Gastrocnemius medialis (tissue), 4 donors: Measurements from ENCODE around the gene ZSWIM7. TPM values are rescaled to one million over a fixed set of nuclear protein-coding genes. Genes with fewer than 3 reads are reported as not detected.

ENCODE experiments used
- ATAC-seq, 2 donors: fragments of 150-250 bp; one replicate each; pipeline ENCODE4 v1.9.1; 2016
- DNase-seq, 2 donors: peaks; one replicate each; pipeline ENCODE4 v3.0.0-alpha.2; 2019
- H3K27ac ChIP-seq, 4 donors: fragments of 200-600 bp; sonication (generic); 1 replicate in 1 of 4; 2 replicates in 3 of 4; pipeline ENCODE4 v1.5.1; 2016 to 2018; ENCODE audit warnings: mild to moderate bottlenecking in 2 of 4, moderate library complexity in 1 of 4
- H3K27me3 ChIP-seq, 3 donors: fragments of 200-600 bp; sonication (generic) in 2 of 3; 1 replicate in 1 of 3; 2 replicates in 2 of 3; pipeline versions ENCODE4 v1.5.1 to v1.6.0; 2016 to 2019; ENCODE audit warnings: mild to moderate bottlenecking in 1 of 3, moderate library complexity in 1 of 3
- H3K36me3 ChIP-seq, 2 donors: fragments of 200-600 bp; sonication (generic) in 1 of 2; one replicate each; pipeline ENCODE4 v1.5.1; 2017 to 2018
- H3K4me1 ChIP-seq, 2 donors: fragments of 200-600 bp; sonication (generic) in 1 of 2; one replicate each; pipeline ENCODE4 v1.5.1; 2016 to 2017; ENCODE audit warnings: mild to moderate bottlenecking in 2 of 2
- H3K4me3 ChIP-seq, 4 donors: fragments of 200-600 bp; sonication (generic) in 3 of 4; 1 replicate in 1 of 4; 2 replicates in 3 of 4; pipeline ENCODE4 v1.5.1; 2016 to 2019; ENCODE audit warnings: mild to moderate bottlenecking in 2 of 4
- H3K9me3 ChIP-seq, 3 donors: fragments of 200-600 bp; sonication (generic) in 2 of 3; 1 replicate in 1 of 3; 2 replicates in 2 of 3; pipeline ENCODE4 v1.5.1; 2016 to 2019
- CTCF ChIP-seq, 5 experiments: fragments of 450-650 bp in 3 of 5; fragments of 200-600 bp in 2 of 5; sonication (generic) in 2 of 5; IDR thresholded peaks in 4 of 5; conservative IDR thresholded peaks in 1 of 5; 1 replicate in 4 of 5; 2 replicates in 1 of 5; pipeline ENCODE4 v1.5.1; 2016 to 2019; ENCODE audit warnings: antibody characterized with exemption in 5 of 5, mild to moderate bottlenecking in 3 of 5, moderate library complexity in 3 of 5
- POLR2A ChIP-seq, 2 donors: fragments of 450-650 bp; IDR thresholded peaks; one replicate each; pipeline ENCODE4 v1.6.1; 2017; ENCODE audit warnings: antibody characterized with exemption in 2 of 2, mild to moderate bottlenecking in 2 of 2, moderate library complexity in 2 of 2
- in situ Hi-C, 4 donors: fragments of 200-750 bp; cut with MboI; loops; one replicate each; pipeline versions ENCODE4 v1.15.0 to v1.8.0; 2017; ENCODE audit warnings: low sequenced_read_pairs in 4 of 4
- intact Hi-C: fragments of 100-400 bp; cut with DNase I; formaldehyde crosslinking; loops from one replicate; pipeline ENCODE4 v1.15.1; 2023; ENCODE audit warnings: low total_unique reads
- total RNA-seq, 4 donors: library from RNA; depleted of rRNA; stranded (reverse); fragments of >200 nt; gene quantifications; one replicate each; pipeline versions ENCODE4 v1.1.0 to v1.2.3, GENCODE V29; 2016

The ZSWIM7 gene
- total RNA-seq, 4 donors from 2014 or later = 13.2 to 19.5 (median 19.1) TPM

- ATAC-seq = no peak
- no peak overlapping the region for H3K4me3 ChIP-seq
- no peaks in the 10 kb centered on the region for H3K9me3 ChIP-seq
- H3K36me3 ChIP-seq = no peaks in the 10 kb centered on the region
- intact Hi-C loops (no loop called here), in situ Hi-C loops (loop anchor here in 1 of 4 donors (25.0 kb wide), 1 partner anchor 109 kb away; no protein-coding TSS in a partner anchor)
- H3K27me3 ChIP-seq = no peaks in the 10 kb centered on the region
- TF ChIP-seq CTCF (IDR thresholded peaks at IDR 0.05 in 4 of 5, conservative IDR thresholded peaks at IDR 0.05 in 1 of 5) (no peak), POLR2A (IDR thresholded peaks at IDR 0.05) (no peak)
- H3K4me1 ChIP-seq = no peaks in the 10 kb centered on the region
- no peak for DNase-seq
- no peak overlapping the region for H3K27ac ChIP-seq
Observed at GRCh38 chr17:15952916-15953790, 46.4 kb downstream of the ZSWIM7 start.

GRCh38 chr17:15952048-15952532 lies 47.4 kb downstream of the ZSWIM7 start:
- intact Hi-C loops = no loop called here
- no peak for ATAC-seq

GRCh38 chr17:15951368-15952047 lies 48.0 kb downstream of the ZSWIM7 start:
- intact Hi-C loops (no loop called here), in situ Hi-C loops (loop anchor here in 1 of 4 donors (25.0 kb wide), 1 partner anchor 111 kb away; no protein-coding TSS in a partner anchor)
- TF ChIP-seq POLR2A (IDR thresholded peaks at IDR 0.05) (no peak), CTCF (IDR thresholded peaks at IDR 0.05 in 4 of 5, conservative IDR thresholded peaks at IDR 0.05 in 1 of 5) (no peak)
- Histone ChIP-seq H3K9me3 (no peaks in the 10 kb centered on the region), H3K4me1 (no peaks in the 10 kb centered on the region), H3K36me3 (no peaks in the 10 kb centered on the region), H3K4me3 (no peak overlapping the region), H3K27ac (no peak overlapping the region), H3K27me3 (no peaks in the 10 kb centered on the region)
- DNase-seq = no peak
- ATAC-seq = no peak

More at GRCh38 chr17:15952048-15952532, 47.4 kb downstream of the ZSWIM7 start:
- Histone ChIP-seq H3K27ac (no peak overlapping the region), H3K9me3 (no peaks in the 10 kb centered on the region), H3K27me3 (no peaks in the 10 kb centered on the region), H3K4me3 (no peak overlapping the region), H3K4me1 (no peaks in the 10 kb centered on the region), H3K36me3 (no peaks in the 10 kb centered on the region)
- no peak for DNase-seq
- TF ChIP-seq CTCF (IDR thresholded peaks at IDR 0.05 in 4 of 5, conservative IDR thresholded peaks at IDR 0.05 in 1 of 5) (no peak), POLR2A (IDR thresholded peaks at IDR 0.05) (no peak)
- in situ Hi-C loops = loop anchor here in 1 of 4 donors (25.0 kb wide), 1 partner anchor 110 kb away; no protein-coding TSS in a partner anchor

GRCh38 chr17:15947976-15948752 lies 51.3 kb downstream of the ZSWIM7 start:
- ATAC-seq (no peak), DNase-seq (no peak)
- H3K9me3 ChIP-seq = no peaks in the 10 kb centered on the region
- H3K4me3 ChIP-seq = no peak overlapping the region
- peaks cover 9 to 28% (median 20%) of the 10 kb centered on the region in 3 donors for H3K27me3 ChIP-seq
- intact Hi-C loops = no loop called here
- in situ Hi-C loops = no loop called here
- H3K4me1 ChIP-seq = peaks cover 0 to 14% of the 10 kb centered on the region in 2 donors
- no peaks in the 10 kb centered on the region for H3K36me3 ChIP-seq
- TF ChIP-seq CTCF (IDR thresholded peaks at IDR 0.05 in 4 of 5, conservative IDR thresholded peaks at IDR 0.05 in 1 of 5) (no peak), POLR2A (IDR thresholded peaks at IDR 0.05) (no peak)
- no peak overlapping the region for H3K27ac ChIP-seq
